HS-5 (cell line): ENCODE results near the gene ABL2.
"Not testable (repeated sequence)": the region's sequence is repeated elsewhere in the genome, so short reads cannot be mapped to it uniquely, and the experiment has no call there.

Experiments
- DNase-seq: peaks from one replicate; pipeline ENCODE4 v3.0.0-alpha.2; 2012; ENCODE audit warnings: low read depth

Gene ABL2

DNA sequence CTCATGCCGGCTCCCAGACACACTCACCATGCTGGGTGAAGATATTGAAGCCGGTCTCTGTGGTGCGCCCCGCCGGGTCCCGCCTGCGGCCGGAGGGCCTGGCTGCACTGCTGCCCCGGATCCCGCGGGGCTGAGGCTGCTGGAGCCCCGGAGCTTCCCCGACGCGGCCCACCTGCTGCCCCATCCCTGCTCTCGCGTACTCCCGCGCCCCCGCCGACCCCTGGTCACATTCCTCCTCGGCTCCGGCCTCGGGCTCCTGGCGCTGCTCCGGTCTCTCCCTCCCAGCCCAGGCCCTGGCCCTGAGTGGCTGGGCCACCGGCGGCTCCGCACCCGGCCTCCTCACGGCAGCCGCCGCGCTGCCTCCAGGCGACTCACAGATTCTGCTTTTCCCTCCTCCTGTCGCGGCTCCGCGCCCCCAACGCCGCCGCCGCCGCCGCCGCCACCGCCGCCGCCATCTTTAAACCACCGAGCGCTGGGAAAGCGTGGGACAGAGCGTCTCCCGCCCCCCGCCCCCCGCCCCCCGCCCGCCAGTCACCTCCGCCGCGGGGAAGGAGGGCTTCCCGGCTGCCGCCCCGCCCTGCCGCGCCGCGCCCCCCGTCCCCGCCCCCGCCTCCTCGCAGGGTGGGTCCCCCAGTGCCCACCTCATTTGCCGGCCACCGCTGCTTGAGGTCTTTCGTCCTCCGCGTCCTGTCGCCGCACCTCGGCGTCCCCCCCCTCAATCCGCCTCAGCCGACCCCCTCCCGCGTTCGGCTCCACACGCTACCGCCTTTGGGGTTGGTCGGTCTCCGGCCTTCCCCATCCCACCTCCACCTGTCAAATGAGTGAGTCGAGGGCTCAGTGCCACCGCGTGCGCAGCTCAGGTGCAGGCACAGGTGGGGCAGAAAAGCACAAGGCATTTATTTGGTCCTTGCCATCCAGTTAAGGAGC is at the start of gene ABL2:
ABL2 (minus strand) TSS at position 464 of the 927 bp plus-strand sequence; CDS start at position 184, 280 bp downstream.
- no peak for DNase-seq

DNA sequence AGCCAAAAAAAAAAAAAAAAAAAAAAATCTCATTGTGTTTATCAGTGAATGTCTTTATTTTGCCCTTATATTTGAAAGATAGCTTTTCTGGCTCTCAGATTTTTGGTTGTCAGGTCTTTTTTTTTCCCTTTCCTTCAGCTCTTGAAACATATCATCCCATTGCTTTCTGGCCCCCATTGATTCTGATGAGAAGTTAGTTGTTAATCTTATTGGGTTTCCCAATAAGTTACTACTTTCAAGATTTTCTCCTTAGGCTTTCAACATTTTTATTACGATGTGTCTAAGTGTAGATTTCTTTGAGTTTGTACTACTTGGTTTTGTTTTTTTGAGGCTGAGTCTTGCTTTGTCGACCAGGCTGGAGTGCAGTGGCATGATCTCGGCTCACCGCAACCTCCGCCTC is 49.4 kb upstream of the ABL2 start:
- DNase-seq = no peak

- not testable (repeated sequence) for DNase-seq
Measured at GRCh38 chr1:179274424-179274823, 44.9 kb upstream of the ABL2 start.

- DNase-seq = no peak
Measured at GRCh38 chr1:179269071-179269470, 39.6 kb upstream of the ABL2 start.

DNA sequence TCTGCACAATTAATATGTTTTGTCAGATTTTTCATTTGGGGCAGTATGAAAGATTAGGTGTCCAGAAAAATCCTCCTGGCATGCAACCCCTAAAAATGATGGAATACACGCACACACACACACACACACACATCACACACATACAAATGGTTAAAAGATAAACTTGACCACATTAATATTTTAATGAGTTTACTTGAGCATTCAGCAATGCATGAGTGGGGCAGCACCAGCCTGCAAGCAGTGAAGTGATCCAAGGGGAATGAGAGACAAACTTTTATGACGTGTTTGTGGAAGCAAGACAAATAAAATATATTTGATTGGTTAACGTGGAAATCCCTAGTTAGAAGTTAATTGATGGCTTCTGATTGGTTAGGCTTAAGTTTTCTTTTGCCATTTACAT is 35.0 kb upstream of the ABL2 start:
- no peak for DNase-seq

DNA sequence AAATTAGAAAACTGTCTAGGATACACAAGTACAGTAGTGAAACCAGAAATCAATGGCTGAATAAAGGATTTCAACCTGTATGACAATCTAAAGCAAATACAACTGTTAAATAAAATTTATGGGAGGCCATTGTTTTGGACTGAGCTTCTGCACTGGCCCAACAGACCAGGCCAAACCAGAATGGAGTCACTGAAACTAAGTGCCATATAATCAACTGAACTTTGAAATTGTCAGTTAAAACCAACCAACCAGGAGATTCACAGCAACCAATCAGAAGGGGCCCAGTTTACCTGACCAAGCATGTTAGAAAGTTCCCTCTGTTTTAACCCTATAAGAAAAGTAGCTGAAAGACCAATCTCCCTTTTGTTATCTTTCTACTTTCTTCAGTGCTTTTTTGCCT is 33.6 kb upstream of the ABL2 start:
- no peak for DNase-seq

- no peak for DNase-seq
Measured at GRCh38 chr1:179262183-179262582, 32.7 kb upstream of the ABL2 start.

GRCh38 chr1:179253286-179253972 is 24.0 kb upstream of the ABL2 start:
- DNase-seq = no peak

DNA sequence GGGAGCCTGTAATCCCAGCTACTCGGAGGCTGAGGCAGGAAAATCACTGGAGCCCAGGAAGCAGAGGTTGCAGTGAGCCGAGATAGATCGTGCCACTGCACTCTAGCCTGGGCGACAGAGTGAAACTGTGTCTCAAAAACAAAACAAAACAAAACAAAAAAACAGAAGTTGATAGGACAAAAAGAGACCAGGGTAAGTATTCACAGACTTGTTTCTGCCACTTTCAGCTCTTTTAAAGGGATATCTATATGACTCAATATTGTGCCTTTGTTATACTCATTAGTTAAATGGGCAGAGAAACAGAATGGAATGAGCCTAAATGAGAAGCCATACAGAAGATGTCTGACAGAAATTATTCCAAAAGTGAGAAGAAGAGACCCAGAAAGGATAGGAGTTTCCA is 23.1 kb upstream of the ABL2 start:
- DNase-seq = no peak

GRCh38 chr1:179251675-179252074 is 22.2 kb upstream of the ABL2 start:
- no peak for DNase-seq

- DNase-seq = no peak
Measured at GRCh38 chr1:179247923-179248322, 18.4 kb upstream of the ABL2 start.

GRCh38 chr1:179245426-179245825 is 15.9 kb upstream of the ABL2 start:
- DNase-seq = not testable (repeated sequence)

DNA sequence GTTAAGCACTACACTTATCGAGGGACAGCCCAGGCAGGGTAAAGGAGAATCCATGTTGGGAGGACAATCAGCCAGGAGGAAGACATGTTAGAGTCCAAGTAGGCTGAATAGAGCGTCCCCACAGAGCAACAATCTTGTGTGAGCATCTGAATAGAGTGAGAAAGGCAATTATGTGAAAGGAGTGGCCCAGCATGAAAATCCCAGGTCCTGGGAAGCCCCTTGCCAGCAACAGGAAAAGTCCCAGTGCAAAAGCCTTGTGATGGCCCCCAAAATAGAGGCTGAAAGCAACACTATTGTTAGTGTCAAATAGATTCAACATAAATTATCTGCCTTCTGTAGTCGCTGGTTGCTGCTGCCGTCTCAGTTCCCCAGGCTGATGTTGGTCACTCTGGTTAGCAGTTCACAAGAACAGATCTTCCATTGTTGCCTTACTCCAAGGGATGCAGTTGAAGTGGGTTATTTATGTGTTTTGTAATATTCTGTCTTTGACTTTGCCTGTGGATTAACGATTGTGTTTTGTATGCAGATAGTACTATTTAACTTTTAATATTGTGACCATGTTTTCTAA is 12.1 kb upstream of the ABL2 start:
- no peak for DNase-seq

GRCh38 chr1:179237222-179237621 is 7.7 kb upstream of the ABL2 start:
- DNase-seq = no peak

GRCh38 chr1:179234863-179235262 is 5.4 kb upstream of the ABL2 start:
- no peak for DNase-seq

DNA sequence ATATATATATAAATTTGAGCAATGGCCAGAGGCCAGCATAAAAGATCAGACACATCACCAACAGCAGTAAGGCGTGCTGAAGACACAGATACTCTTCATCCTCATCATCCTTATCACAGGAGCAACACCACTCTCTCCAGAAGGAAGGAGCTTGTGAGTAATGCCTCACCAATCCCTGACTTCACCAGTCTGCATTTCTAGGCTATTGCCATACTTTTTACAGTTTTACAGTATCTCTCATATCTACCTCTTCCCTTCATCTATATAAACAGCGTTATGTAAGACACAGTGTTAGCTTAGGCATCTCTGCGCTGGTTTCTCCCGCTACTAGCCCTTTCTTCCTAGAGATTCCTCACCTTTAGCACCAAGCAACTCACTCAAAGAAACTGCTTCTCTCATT is 2.4 kb upstream of the ABL2 start:
- peak; percentile 66 for DNase-seq

DNA sequence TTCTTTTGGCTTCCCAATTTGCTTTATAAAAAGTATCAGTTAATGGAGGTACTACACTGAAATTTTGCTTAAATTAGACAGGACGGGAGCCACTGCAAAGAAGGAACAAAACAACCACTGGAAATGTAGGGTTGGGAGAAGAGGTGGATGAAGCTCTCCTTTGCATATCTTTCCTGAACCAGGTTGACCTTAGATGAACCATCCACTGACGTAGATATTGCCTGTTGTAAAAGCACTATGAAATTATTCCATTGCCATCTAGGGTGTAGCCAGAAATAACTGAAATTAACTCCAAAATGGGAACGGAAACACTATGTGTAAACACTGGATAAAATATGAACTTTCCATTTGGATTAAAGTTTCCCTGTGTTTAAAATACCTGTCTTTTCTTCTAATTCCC is 1.2 kb upstream of the ABL2 start:
- no peak for DNase-seq

GRCh38 chr1:179230251-179230650 is 774 bp upstream of the ABL2 start:
- DNase-seq = peak; percentile 81

DNA sequence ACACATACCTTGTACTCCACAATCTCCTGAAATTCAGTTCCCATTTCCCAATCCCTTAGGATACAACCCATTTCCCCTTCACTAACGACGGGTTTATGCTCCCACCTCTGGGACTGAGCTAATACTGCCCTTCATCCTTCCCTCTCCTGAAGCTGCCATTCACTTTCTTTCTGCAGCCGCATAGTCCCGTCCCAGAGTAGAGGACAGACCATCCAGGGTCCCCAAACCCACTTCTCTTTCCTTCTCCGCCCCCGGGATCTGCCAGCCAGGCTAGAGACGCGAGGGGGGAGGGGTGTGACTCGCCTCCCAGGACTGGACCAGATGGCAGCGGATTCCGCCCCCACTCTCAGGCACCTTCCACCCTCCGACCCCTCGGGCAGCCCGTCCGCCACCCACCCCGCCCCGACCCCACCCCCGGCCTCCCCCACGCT is 679 bp downstream of the ABL2 start:
- DNase-seq = no peak

DNA sequence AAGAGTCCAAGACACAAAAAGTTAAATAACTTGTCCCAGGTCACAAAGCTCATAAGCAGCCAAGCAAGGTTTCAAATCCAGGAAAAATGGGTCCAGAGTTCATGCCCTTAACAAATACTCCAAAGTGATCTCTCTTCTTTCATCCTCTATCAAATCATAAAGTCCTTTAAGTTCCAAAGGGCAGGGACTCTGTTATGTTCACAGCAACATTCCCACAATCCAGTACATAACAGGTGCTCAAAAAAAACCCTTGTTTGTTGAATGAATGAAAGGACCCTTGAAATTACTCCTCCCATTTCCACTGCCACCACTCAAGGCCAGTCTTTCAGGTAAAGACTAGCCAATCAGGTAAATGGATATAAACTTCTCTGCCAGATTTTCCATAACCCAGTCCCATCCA is 2.7 kb downstream of the ABL2 start:
- no peak for DNase-seq

DNA sequence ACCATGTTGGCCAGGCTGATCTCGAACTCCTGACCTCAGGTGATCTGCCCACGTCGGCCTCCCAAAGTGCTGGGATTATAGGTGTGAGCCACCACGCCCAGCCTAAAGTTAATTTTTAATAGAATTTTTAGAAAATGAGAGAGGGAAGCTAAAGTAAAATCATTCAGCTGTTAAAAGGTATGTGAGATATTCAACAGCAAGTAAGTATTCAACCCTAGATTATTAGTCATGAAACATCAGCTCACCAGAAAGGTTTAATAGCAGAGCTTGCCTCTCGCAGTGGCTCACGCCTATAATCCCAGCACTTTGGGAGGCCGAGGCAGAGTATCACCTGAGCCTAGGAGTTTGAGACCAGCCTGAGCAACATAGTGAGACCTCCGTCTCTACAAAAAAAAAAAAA is 5.0 kb downstream of the ABL2 start:
- DNase-seq = not testable (repeated sequence)

- not testable (repeated sequence) for DNase-seq
Measured at GRCh38 chr1:179221121-179221520, 8.4 kb downstream of the ABL2 start.

- no peak for DNase-seq
Measured at GRCh38 chr1:179217943-179218507, 11.5 kb downstream of the ABL2 start.
